Measurements from ENCODE around the gene CLRN1. TPM values are rescaled to one million over a fixed set of nuclear protein-coding genes. Genes with fewer than 3 reads are reported as not detected.
"Not testable (repeated sequence)": the region's sequence is repeated elsewhere in the genome, so short reads cannot be mapped to it uniquely, and the experiment has no call there.

Gene CLRN1, protein sequence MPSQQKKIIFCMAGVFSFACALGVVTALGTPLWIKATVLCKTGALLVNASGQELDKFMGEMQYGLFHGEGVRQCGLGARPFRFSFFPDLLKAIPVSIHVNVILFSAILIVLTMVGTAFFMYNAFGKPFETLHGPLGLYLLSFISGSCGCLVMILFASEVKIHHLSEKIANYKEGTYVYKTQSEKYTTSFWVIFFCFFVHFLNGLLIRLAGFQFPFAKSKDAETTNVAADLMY
- not detected for polyA plus RNA-seq (ENCODE audit: insufficient read length in 3 of 3)
- long read RNA-seq, donor 1 = 0 reads
- long read RNA-seq, donor 2 = 0 reads
- long read RNA-seq, donor 3 = 0 reads
- long read RNA-seq, donor 4 = 0 reads
- long read RNA-seq, donor 5 = 0 reads
- long read RNA-seq, donor 6 = 0 reads
- long read RNA-seq, donor 7 = 0 reads
- long read RNA-seq, donor 8 = 0 reads
- long read RNA-seq, donor 9 = 0 reads
- long read RNA-seq, donor 10 = 0 reads
- long read RNA-seq, donor 11 = 0 reads
- long read RNA-seq, donor 12, partial matches to known transcripts = 0 of 2 reads
- long read RNA-seq, donor 12, other reads (novel, unspliced or antisense) = 0 of 2 reads
- long read RNA-seq, donor 13 = 0 reads
- long read RNA-seq, donor 14 = 0 reads
- long read RNA-seq, donor 15 = 0 reads
- long read RNA-seq, donor 16 = 0 reads

DNA sequence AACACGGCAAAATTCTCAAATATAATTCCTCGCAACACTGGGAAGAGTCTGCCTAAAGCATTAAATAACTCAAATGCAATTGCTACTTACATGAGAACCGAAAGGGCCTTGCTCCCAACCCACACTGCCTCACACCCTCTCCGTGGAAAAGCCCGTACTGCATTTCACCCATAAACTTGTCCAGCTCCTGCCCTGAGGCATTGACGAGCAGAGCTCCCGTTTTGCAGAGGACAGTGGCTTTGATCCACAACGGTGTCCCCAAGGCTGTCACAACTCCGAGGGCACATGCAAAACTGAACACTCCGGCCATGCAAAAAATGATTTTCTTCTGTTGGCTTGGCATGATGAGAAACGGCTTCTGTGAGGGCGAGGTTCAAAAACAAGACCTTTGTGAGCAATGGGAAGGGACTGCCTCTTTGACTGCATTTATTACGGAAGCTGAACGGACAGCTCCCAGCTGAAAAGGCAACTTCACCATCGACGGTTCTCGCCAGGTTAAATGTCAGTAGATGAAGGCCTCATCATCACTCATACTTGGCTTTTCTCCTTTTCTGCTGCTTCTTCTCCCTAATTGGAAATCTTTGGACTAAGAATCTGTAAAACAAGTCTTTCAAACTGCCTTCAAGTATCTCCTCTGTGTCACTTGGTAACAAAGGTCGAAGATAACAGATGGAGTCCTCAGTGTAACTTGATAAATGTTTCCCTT, at the start of gene CLRN1:
TSS of gene CLRN1 (minus strand) at position 362 of the 706 bp plus-strand sequence. CDS start at position 343, 19 bp downstream.
- DNase-seq (ENCODE audit: extremely low read depth in 1 of 11, low read depth in 9 of 11, low spot score in 4 of 11) = peak in 1 of 11 donors; percentile 12

DNA sequence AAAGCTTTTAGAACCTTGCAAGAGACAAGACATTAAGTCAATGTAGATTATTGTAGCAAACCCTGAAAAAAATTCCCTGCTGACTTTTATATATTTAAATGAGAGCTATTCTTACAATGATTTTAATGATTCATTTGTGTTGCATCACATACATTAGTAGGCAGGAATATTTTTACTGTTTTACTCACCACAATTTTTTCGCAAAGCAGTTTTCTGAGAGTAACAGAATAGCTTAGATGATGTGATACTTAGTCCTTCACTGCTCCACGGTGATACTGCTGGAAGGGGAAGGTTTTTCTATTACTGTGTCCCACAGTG, 43.9 kb upstream of the CLRN1 start:
- DNase-seq (ENCODE audit: extremely low read depth in 1 of 11, low read depth in 9 of 11, low spot score in 4 of 11) = no peak

DNA sequence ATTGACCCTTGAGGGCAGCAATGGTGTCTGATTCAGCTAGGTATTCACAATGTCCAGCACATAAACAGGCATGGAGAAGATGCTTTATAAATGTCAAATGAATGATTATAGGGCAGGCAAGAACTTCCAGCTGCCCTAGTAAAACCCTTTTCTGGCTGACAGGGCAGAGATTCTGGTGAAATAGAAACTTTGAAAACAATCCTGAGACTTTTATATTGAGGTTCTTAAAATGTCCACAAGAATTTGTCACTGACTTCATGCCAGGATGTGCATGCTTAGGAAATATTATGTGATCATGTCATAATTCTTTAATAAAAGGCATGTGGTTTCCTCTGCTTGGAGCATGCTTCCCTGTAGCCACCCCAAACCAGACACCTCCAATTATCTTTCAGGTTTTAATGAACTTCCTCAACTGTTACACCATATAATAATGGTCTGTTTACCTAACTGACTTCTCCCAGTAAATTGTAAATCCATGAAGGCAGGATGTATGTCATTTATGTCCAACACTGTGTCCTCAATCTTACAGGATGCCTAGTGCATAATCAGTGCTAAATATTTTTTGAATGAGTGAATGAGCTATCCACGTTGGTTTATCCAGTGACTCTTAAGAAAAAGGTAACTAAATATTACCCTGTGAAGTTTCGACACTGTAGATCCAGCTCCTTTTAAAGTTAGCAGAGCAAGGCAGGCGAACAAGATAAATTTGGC, 43.4 kb upstream of the CLRN1 start:
- no peak for DNase-seq (ENCODE audit: extremely low read depth in 1 of 11, low read depth in 9 of 11, low spot score in 4 of 11)

DNA sequence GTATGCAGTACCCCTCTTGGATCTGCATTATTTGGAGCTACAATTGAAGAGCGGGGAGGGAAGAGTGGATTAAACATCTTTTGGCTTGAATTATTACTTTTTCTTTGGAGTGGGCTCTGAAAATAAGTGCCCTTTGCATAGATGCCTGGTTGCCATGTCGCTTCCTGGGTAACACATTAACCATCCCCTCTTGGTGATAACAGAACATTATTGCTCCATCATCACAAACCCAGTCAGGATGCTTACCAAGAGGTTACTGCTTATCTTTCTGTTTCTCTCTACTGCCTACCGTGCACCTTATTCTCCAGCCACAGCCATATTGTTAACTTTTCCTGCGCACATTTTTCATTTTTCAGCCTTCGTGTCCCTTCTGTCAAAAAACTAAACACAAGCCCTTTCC, 42.7 kb upstream of the CLRN1 start:
- no peak for DNase-seq (ENCODE audit: extremely low read depth in 1 of 11, low read depth in 9 of 11, low spot score in 4 of 11)

DNA sequence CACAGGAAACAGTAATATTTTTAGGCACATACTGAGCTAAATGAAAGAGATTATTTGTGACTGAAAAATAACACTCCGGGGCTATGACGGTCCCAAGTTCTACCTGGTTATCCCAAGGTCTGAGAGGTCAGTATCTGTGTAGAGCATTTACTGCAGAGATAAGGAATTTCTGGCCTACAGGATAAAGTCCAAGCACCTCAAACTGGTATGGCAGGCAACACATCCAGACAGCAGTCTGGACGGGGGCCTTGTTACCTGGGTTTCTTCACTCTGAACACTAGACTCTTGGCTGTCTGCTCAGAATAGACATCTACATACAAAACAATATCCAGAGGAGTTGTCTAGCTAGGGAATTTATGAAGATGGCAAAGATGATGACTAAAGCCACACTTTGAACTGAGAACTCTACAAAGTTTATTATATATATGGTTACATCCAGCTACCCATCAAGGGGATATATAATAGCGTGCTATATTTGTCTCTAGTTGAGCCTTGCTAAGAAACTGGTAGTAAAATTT, 42.0 kb upstream of the CLRN1 start:
- DNase-seq (ENCODE audit: extremely low read depth in 1 of 11, low read depth in 9 of 11, low spot score in 4 of 11) = no peak

DNA sequence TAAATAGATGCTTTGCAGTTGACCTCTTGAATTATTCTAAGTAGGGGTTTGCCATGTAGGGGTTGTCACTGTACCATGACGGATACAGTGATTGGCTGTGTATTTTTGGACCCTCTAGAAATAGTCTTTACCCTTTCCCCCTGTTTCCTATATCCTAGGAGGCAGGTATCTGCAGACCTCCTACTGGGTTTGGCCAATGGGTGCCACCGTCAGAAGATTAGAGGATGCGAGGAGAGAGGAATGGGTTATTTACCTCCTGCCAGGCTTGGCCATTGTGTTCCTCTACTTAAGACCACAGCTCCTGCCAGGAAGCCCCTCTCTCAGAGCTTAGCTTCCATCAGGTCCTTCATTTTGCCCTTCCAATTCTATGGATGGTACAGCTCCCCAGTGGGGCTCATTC, 40.2 kb upstream of the CLRN1 start:
- DNase-seq (ENCODE audit: extremely low read depth in 1 of 11, low read depth in 9 of 11, low spot score in 4 of 11) = no peak

DNA sequence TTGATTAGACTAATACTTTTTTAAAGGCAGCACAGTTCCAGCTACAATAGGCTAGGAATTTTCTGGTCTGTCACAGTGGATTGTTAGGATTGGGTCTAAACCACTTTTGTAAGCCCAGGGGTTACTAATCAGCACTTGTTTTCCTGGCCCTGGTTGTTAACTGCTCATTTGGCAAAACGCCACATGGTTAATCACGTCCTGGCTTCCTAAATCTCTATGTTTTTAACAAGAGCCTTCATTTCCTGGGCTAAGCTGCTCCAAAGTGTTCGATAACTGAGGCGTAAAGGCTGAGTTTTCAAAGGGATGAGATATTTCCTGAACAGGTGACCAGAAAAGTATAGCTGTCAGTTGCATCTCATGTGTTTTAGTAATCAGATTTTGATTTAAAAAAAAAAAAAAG, 38.9 kb upstream of the CLRN1 start:
- DNase-seq (ENCODE audit: extremely low read depth in 1 of 11, low read depth in 9 of 11, low spot score in 4 of 11) = peak in 2 of 11 donors; percentile 3 to 7

DNA sequence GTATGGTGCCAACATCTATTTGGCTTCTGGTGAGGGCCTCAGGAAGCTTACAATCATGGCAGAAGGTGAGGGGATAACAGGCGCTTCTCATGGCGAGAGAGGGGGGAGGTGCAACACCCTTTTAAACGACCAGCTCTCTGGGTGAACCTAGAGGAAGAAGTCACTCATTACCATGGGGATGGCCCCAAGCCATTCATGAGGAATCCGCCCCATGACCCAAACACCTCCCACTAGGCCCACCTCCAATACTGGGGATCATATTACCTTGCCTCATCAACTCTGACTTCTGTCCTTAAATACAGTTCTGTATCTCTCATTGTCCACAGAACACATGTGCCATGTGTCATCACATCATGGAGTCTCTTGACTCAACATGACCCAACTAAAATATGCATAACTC, 37.5 kb upstream of the CLRN1 start:
- DNase-seq (ENCODE audit: extremely low read depth in 1 of 11, low read depth in 9 of 11, low spot score in 4 of 11) = no peak

DNA sequence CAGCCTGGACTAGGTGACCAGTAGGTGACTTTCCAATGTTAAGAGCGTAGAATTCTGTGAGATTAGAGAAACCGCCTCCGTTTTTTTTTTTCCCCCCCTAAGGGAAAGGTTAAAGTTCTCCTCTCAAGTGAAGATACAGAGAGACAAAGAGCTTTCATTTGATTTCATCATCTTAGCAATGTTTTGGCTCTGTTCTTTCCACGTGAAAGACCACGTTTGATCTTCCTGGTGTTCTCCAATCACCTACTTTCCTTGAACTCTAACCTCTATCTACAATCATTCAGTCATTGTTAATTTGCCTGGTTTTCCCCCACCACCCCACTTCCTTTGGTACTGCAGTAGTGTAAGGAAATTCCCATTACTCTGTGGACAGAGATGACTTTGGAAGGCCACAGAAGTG, 36.9 kb upstream of the CLRN1 start:
- DNase-seq (ENCODE audit: extremely low read depth in 1 of 11, low read depth in 9 of 11, low spot score in 4 of 11) = no peak

DNA sequence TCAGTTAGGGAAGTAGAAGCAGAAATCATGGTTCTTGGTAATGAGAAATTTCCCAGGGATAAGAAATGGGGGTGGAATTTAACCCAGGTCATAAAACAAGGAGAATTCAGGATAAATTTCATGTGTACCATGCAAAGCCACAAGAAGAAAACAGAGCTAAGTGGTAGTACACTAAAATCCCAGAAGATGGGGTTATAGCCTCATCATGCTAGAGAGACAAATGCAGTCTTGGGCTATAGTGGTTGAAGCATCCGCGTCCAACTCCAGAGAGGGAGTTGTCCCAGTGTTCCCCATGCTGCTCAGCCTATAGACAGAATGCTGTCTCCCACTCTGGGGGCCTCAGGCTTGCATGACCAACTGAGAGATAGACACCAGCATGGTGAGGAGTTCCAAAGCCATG, 36.2 kb upstream of the CLRN1 start:
- DNase-seq (ENCODE audit: extremely low read depth in 1 of 11, low read depth in 9 of 11, low spot score in 4 of 11) = peak in 4 of 11 donors; percentile 8 to 21 (median 11)

DNA sequence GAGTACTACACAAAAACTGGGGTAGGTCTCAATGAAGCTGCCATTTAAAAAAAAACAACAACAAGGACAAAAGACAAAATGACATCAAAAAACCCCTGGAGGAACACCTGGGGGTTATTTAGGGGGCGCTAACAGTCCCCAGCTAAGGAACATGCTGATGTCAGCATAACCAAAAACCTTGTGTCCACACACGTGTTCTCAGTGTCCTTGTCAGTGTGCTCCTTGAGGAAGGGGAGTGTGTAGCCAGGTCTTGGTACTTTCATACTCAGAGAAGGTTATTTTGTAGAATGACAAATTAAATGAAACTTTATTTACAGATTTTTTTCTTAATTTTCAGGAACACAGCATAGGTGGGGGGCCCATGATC, 31.2 kb upstream of the CLRN1 start:
- DNase-seq (ENCODE audit: extremely low read depth in 1 of 11, low read depth in 9 of 11, low spot score in 4 of 11) = no peak

DNA sequence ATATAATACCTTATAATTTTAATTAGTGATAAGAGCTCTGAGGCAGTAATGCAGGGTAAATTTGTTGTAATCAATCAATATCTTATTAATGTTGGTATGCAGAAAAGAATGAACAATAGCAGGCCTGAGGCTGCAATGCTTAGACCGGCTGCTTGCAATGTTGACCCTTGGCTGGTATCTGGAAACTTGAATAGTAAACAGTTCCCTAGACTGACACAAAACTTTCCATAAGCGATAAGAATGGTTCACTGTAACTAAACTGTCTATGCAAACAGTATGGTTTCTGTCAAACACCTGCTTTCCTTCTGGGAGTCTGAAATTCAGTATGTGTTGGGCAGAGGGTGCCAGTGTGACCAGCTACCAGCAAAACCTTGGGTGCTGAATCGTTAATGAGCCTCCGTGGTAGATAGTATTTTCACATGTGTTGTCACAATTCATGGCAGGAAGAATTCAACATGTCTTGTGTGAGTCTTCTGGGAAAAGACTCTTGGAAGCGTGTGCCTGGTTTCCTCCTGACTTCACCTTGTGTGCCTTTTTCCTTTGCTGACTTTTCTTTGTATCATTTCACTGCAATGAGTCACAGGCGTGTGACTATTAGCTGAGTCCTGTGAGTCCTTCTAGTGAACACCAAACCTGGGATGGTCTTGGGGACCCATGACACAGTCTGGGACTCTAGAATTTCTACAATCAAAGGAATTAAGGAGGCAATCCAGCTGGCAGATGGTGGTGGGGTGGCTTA, 30.7 kb upstream of the CLRN1 start:
- DNase-seq (ENCODE audit: extremely low read depth in 1 of 11, low read depth in 9 of 11, low spot score in 4 of 11) = no peak

DNA sequence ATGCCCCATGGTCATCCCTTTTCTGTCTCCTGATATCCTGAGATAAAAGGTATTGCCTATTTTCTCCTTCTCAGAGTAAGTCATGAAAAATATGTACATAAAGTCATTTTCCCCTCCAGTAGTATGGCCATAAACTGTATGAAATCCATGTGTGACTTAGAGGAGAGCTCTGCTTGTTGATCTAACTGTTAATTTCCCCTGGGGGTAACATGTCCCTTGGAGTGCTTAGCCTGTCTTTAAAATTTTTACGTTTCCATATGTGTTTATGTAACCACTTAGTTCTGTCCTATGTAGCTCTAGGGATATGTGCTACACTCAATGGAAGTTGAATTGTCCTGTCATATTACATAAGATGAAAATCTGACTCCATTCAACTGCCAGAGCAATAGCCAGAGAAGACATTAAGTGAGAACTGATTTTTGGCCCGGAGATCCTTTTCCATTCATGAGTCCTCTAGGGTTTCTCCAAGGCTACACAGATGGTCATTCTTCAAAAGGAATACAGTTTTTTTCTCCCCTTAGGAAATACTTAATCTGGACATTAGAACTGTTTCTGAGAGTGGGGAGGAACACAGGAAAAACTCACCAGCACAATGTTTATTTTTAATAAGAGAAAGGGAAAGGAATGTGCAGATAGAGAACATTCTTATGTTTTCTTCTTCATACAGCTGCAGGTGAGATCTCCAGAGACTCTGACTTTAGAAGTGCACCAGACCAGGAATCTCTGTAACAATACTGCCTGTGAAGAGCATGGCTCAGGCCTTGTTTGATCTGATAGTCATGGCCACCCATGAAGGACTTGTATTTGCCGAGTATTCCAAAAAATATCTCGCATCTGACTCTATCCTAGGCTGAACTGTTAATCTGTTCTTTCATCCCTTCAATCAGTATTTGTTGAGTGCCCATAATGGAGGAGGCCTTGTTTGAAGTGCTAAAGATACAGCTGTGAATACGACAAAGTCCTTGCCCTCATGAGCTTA, 29.8 kb upstream of the CLRN1 start:
- DNase-seq (ENCODE audit: extremely low read depth in 1 of 11, low read depth in 9 of 11, low spot score in 4 of 11) = no peak

DNA sequence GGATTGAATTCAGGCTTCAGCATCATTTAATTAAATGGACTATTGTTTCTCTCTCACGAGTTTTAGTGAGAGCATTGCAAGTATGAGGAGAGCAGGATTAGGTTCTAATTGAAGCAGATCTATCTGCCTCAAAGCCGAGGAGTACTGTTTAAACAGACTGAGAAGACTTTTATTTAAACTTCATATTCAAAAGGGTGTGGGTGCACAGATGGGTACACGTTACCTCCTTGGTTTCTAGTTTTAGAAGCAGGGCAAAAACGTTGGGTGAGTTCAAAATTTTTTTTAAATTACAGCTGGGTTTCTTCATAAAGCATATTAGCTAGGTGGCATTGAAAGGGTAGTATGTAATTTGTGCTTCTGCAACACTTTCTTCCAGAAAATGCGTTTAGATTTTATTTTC, 26.5 kb upstream of the CLRN1 start:
- DNase-seq (ENCODE audit: extremely low read depth in 1 of 11, low read depth in 9 of 11, low spot score in 4 of 11) = no peak

DNA sequence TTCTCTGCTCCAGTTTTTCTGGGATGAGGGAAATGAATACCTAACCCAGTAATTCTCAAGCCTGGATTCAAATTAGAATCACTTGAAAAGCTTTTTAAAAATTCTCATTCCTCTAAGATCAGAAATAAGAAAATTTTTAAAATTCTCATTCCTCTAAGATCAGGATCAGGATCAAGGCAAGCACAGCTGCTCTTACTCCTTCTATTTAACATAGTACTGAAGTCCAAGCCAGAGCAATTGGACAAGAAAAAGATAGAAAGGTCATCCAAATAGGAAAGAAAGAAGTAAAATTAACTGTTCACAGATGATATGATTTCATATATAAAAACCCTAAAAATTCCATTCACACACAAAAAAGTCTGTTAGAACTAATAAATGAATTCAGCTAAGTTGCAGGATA, 24.2 kb upstream of the CLRN1 start:
- DNase-seq (ENCODE audit: extremely low read depth in 1 of 11, low read depth in 9 of 11, low spot score in 4 of 11) = no peak

DNA sequence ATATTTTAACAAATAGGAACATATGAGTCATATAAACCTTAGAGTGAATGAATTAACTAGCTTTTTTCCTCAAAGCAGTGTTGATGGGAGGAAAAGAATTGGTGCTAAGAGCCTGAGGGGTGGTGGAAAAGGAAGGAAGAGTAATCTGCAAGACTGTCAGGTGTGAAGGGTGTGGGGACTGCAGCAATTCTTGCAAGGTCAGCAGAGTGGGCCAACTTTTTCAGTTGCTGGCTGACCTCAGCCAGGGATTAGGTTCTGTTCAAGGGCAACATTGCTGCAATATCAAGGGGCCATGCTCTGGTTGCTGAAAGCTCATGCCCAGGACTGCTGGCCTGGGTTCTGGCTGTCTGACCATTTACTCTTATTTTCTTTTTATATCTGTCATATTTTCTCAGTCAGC, 23.0 kb upstream of the CLRN1 start:
- no peak for DNase-seq (ENCODE audit: extremely low read depth in 1 of 11, low read depth in 9 of 11, low spot score in 4 of 11)

DNA sequence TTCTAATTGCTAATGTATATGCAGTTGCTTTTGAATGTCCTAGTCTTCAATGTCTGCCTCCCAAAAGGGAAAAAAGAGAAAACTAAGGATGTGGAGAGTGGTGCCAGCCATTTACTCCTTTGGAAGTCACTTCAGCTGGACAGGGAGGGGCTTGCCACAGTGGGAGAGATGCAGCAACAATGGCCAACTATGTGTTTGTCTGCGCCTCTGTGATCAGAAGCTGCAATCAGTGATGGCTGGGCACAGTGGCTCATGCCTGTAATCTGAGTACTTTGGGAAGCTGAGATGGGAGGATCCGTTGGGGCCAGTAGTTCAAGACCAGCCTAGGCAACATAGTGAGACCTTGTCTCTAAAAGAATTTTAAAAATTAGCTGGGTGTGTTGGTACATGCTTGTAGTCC, 16.7 kb upstream of the CLRN1 start:
- no peak for DNase-seq (ENCODE audit: extremely low read depth in 1 of 11, low read depth in 9 of 11, low spot score in 4 of 11)

DNA sequence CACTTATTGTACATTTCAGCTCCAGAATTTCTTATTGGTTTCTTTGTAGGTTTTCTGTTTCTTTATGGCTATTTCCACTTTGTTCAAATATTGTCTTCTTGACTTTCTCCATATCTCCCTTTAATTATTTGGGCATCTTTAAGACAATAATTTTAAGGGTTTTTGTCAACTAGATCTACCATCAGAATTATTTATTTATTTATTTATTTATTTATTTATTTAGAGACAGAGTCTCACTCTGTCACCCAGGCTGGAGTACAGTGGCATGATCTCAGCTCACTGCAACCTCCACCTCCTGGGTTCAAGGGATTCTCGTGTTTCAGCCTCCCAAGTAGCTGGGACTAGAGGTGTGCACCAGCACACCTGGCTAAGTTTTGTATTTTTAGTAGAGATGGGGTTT, 15.9 kb upstream of the CLRN1 start:
- DNase-seq (ENCODE audit: extremely low read depth in 1 of 11, low read depth in 9 of 11, low spot score in 4 of 11) = not testable (repeated sequence)
